Right lobe of liver (tissue), 4 donors: ENCODE results near the gene PAX3.

Experiments
- POLR2A ChIP-seq: fragments of 450-650 bp; IDR thresholded peaks from one replicate; pipeline ENCODE4 v1.6.1; 2017; ENCODE audit warnings: antibody characterized with exemption, mild to moderate bottlenecking
- TF ChIP-seq, protein P1 (sequence below), 4 donors: fragments of 200-600 bp in 3 of 4; fragments of 450-650 bp in 1 of 4; IDR thresholded peaks; one replicate each; pipeline versions ENCODE4 v1.5.1 to v1.8.0; 2016 to 2022; ENCODE audit warnings: antibody characterized with exemption in 4 of 4, mild to moderate bottlenecking in 2 of 4
- donor health status: DM: no; HTN: no; CAD: no.
- donor health status: DM: no; HTN: no; CAD: no.
- donor health status: DM: no; HTN: yes; CAD: no.

DNA sequence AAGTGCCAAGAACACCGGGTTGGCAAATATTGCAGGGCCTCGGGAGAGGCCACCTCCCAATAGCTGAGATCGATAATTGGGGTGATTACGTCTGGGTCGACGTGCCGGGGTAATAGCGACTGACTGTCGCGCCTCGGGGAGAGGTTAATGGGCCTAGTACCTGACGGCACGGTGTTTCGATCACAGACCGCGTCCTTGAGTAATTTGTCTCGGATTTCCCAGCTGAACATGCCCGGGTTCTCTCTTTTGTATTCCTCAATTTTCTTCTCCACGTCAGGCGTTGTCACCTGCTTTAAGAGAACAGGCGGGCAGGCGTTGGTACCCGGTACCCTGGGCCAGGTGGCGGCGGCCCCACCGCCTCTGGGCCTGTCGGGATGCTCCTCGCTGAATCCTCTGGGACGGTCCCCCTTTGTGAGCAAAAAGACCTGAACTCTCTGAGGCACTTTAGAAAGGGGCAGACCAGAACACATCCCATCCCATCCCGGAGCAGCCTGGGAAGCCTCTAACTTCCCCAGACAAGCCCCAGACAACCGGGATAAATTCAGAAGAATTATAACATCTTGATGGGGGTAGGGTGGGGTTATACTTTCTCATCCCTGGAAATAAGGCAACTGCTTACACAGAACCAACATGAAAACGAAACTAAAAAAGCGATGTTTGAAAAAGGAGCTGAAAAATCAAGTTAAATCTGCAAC, 3.3 kb downstream of the PAX3 start:
- TF ChIP-seq, protein P1, sequence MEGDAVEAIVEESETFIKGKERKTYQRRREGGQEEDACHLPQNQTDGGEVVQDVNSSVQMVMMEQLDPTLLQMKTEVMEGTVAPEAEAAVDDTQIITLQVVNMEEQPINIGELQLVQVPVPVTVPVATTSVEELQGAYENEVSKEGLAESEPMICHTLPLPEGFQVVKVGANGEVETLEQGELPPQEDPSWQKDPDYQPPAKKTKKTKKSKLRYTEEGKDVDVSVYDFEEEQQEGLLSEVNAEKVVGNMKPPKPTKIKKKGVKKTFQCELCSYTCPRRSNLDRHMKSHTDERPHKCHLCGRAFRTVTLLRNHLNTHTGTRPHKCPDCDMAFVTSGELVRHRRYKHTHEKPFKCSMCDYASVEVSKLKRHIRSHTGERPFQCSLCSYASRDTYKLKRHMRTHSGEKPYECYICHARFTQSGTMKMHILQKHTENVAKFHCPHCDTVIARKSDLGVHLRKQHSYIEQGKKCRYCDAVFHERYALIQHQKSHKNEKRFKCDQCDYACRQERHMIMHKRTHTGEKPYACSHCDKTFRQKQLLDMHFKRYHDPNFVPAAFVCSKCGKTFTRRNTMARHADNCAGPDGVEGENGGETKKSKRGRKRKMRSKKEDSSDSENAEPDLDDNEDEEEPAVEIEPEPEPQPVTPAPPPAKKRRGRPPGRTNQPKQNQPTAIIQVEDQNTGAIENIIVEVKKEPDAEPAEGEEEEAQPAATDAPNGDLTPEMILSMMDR (IDR thresholded peaks at IDR 0.05), result no peak
- no peak for TF ChIP-seq POLR2A
